Transverse colon (tissue), 4 donors: ENCODE measurements around the gene KCNK17. TPM values are rescaled to one million over a fixed set of nuclear protein-coding genes. Genes with fewer than 3 reads are reported as not detected.

ENCODE experiments used
- DNase-seq: peaks from one replicate; pipeline ENCODE4 v3.0.0-alpha.2; 2019
- H3K27ac ChIP-seq, 4 donors: fragments of 200-600 bp; sonication (generic); 2 replicates each; pipeline ENCODE4 v1.5.1; 2016 to 2018; ENCODE audit warnings: inconsistent platforms in 4 of 4
- H3K27me3 ChIP-seq: fragments of 200-600 bp; sonication (generic); 2 replicates; pipeline ENCODE4 v1.5.1; 2017; ENCODE audit warnings: inconsistent platforms
- H3K36me3 ChIP-seq, 4 donors: fragments of 200-600 bp; sonication (generic); 2 replicates each; pipeline ENCODE4 v1.5.1; 2017 to 2019; ENCODE audit warnings: inconsistent platforms in 4 of 4
- H3K4me1 ChIP-seq, 4 donors: fragments of 200-600 bp; sonication (generic); 2 replicates each; pipeline ENCODE4 v1.5.1; 2017 to 2020; ENCODE audit warnings: inconsistent platforms in 4 of 4
- H3K4me3 ChIP-seq, 4 donors: fragments of 200-600 bp; sonication (generic); 1 replicate in 1 of 4; 2 replicates in 3 of 4; pipeline versions ENCODE4 v1.5.1 to v1.6.1; 2017 to 2019; ENCODE audit warnings: inconsistent platforms in 4 of 4
- H3K9me3 ChIP-seq, 2 donors: fragments of 200-600 bp; sonication (generic); 2 replicates each; pipeline ENCODE4 v1.5.1; 2017 to 2019; ENCODE audit warnings: inconsistent platforms in 2 of 2
- EP300 ChIP-seq: sonication (generic); formaldehyde crosslinking; IDR thresholded peaks from one replicate; pipeline ENCODE4 v1.6.1; 2017; ENCODE audit warnings: antibody characterized with exemption, low read depth
- POLR2A ChIP-seq: fragments of 450-650 bp; IDR thresholded peaks from one replicate; pipeline ENCODE4 v1.6.1; 2016; ENCODE audit warnings: antibody characterized with exemption, mild to moderate bottlenecking, moderate library complexity
- POLR2AphosphoS5 ChIP-seq, 3 donors: sonication (generic); formaldehyde crosslinking; IDR thresholded peaks; one replicate each; pipeline ENCODE4 v1.6.1; 2016; ENCODE audit warnings: antibody characterized with exemption in 3 of 3
- WGBS, 2 donors: methylation state at CpG; one replicate each; pipeline ENCODE4 v1.1.5; 2018; ENCODE audit warnings: low coverage in 1 of 2; 5-methylcytosine and 5-hydroxymethylcytosine counted together
- in situ Hi-C, 4 donors: fragments of 200-750 bp; cut with MboI; loops; one replicate each; pipeline versions ENCODE4 v1.15.0 to v1.15.1; 2017; ENCODE audit warnings: low sequenced_read_pairs in 3 of 4, low pct_ligation_motif_present in 1 of 4, low pct_unique_long_range_greater_than_20kb in 1 of 4
- intact Hi-C: fragments of 100-400 bp; cut with DNase I; formaldehyde crosslinking; loops from one replicate; pipeline ENCODE4 v1.15.1; 2023; ENCODE audit warnings: low total_unique reads
- total RNA-seq, 4 donors: library from RNA; depleted of rRNA; stranded (reverse); fragments of >200 nt; gene quantifications; one replicate each; pipeline ENCODE4 v1.1.0, GENCODE V29; 2016
- TF ChIP-seq, protein P1 (sequence below), 5 experiments: fragments of 200-600 bp in 3 of 5; fragments of 450-650 bp in 2 of 5; sonication (generic) in 3 of 5; IDR thresholded peaks; 1 replicate in 2 of 5; 2 replicates in 3 of 5; pipeline ENCODE4 v1.5.1; 2016 to 2017; ENCODE audit warnings: antibody characterized with exemption in 5 of 5, inconsistent platforms in 3 of 5, mild to moderate bottlenecking in 2 of 5, moderate library complexity in 1 of 5

KCNK17 gene
- total RNA-seq, 4 donors from 2014 or later, result 0.96 TPM; not detected in 3

DNA sequence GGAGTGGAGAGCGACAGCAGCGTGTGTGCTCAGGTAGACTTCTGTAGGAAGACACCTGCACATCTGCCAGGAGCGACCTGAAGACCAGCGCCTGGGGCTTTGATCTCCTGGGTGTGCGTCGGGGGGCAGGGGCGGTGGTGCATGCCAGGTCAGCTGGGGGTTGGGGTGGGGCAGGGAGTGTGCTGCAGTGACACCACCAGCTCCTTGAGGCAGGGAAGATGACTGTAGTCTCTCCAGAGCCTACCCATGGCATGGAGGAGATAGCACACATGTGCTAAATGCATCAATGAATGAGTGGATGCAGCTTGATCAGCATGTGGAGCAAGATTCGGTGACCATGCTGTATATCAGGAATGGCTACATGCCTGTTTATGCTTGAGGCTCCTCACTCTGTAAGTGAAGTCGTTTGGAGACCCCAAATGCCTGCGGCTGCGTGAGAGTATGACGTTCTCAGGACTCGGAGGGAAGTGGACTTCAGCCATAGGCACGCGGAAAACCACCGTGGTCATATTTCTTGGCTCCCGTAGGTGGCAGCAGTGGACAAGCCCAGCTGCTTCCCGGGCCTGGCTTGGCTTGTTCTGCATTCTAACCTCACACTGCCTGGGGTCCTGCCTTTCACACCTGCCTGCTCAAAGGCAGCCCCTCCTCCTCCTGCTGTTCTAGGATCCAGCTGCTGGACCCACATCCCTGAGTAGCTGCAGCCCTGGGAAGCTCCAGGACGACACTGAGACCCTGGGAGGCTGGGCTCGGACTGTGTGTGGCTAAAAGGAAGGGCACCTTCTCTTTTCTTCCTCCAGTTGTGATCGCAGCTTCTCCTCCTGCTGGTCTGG is 47.7 kb upstream of the KCNK17 start:
- Histone ChIP-seq H3K4me3 (no peak overlapping the region), H3K27ac (no peak overlapping the region), H3K27me3 (no peaks in the 10 kb centered on the region), H3K36me3 (no peaks in the 10 kb centered on the region), H3K9me3 (no peaks in the 10 kb centered on the region), H3K4me1 (no peaks in the 10 kb centered on the region)
- TF ChIP-seq, protein P1, sequence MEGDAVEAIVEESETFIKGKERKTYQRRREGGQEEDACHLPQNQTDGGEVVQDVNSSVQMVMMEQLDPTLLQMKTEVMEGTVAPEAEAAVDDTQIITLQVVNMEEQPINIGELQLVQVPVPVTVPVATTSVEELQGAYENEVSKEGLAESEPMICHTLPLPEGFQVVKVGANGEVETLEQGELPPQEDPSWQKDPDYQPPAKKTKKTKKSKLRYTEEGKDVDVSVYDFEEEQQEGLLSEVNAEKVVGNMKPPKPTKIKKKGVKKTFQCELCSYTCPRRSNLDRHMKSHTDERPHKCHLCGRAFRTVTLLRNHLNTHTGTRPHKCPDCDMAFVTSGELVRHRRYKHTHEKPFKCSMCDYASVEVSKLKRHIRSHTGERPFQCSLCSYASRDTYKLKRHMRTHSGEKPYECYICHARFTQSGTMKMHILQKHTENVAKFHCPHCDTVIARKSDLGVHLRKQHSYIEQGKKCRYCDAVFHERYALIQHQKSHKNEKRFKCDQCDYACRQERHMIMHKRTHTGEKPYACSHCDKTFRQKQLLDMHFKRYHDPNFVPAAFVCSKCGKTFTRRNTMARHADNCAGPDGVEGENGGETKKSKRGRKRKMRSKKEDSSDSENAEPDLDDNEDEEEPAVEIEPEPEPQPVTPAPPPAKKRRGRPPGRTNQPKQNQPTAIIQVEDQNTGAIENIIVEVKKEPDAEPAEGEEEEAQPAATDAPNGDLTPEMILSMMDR (IDR thresholded peaks at IDR 0.05), result peak; percentile 67 to 84 (median 77)
- TF ChIP-seq EP300, result no peak
- in situ Hi-C loops (loop anchor here (25.0 kb wide), 4 partner anchors 525 to 1675 kb away; partner anchors contain the start of genes TSPO2 (in 2 of the 4) and UNC5CL (in 2 of the 4)), intact Hi-C loops (loop anchor here (10.0 kb wide), 1 partner anchor 513 kb away; no protein-coding TSS in a partner anchor)
- WGBS, 2 donors, result 32 to 62% methylated on average over 3 to 21 of the region's 21 CpGs
- peak; percentile 67 for DNase-seq

- no peaks in the 10 kb centered on the region for H3K4me1 ChIP-seq
- TF ChIP-seq EP300, result no peak
- TF ChIP-seq, protein P1 (IDR thresholded peaks at IDR 0.05), result no peak
- no peak for TF ChIP-seq POLR2AphosphoS5 (IDR thresholded peaks at IDR 0.05)
- no peak for TF ChIP-seq POLR2A
- intact Hi-C loops (loop anchor here (10.0 kb wide), 1 partner anchor 514 kb away; no protein-coding TSS in a partner anchor), in situ Hi-C loops (loop anchor here (25.0 kb wide), 4 partner anchors 527 to 1677 kb away; partner anchors contain the start of genes TSPO2 (in 2 of the 4) and UNC5CL (in 2 of the 4))
- H3K36me3 ChIP-seq, result no peaks in the 10 kb centered on the region
- no peak overlapping the region for H3K27ac ChIP-seq
- H3K27me3 ChIP-seq, result no peaks in the 10 kb centered on the region
- H3K4me3 ChIP-seq, result no peak overlapping the region
- no peaks in the 10 kb centered on the region for H3K9me3 ChIP-seq
- DNase-seq, result no peak
- 77% methylated on average over 9 of the region's 9 CpGs; no CpG with 5 or more reads in 1 of the 2 donors for WGBS, 2 donors
Observed at GRCh38 chr6:39360378-39360777, 46.2 kb upstream of the KCNK17 start.

- in situ Hi-C loops (loop anchor here (25.0 kb wide), 4 partner anchors 529 to 1679 kb away; partner anchors contain the start of genes TSPO2 (in 2 of the 4) and UNC5CL (in 2 of the 4)), intact Hi-C loops (no loop called here)
- Histone ChIP-seq H3K4me1 (no peaks in the 10 kb centered on the region), H3K36me3 (no peaks in the 10 kb centered on the region), H3K4me3 (no peak overlapping the region), H3K27me3 (no peaks in the 10 kb centered on the region), H3K27ac (no peak overlapping the region), H3K9me3 (no peaks in the 10 kb centered on the region)
- DNase-seq, result peak; percentile 40
- TF ChIP-seq POLR2AphosphoS5 (IDR thresholded peaks at IDR 0.05) (no peak), EP300 (no peak), POLR2A (no peak)
- TF ChIP-seq, protein P1 (IDR thresholded peaks at IDR 0.05), result no peak
- 20 to 66% methylated on average over 1 to 7 of the region's 7 CpGs for WGBS, 2 donors
Observed at GRCh38 chr6:39357998-39358686, 43.9 kb upstream of the KCNK17 start.
